ENCODE measurements around the gene SLC18A3. TPM values are rescaled to one million over a fixed set of nuclear protein-coding genes. Genes with fewer than 3 reads are reported as not detected.

The SLC18A3 gene
- total RNA-seq (2021), result not detected in 2 replicates
- long read RNA-seq, result 0 reads

DNA sequence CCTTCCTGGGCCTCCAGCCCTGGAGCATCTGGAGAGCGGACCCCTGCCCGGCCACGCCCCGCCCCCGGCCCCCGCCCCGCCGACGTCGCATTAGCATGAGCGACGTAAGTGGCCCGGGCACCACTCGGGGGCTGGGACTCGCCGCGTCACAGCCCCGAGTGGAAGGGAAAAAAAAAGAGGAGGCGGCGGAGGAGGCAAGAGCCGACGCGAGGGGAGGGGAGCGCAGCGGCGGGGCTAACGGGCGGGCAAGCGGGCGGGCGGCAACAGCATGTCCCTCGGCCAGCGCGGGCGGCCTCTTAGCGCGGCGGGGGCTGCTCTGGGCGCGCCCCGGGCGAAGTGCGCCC, at the start of gene SLC18A3:
SLC18A3 (plus strand) TSS at position 197 of the 344 bp plus-strand sequence. CDS start 431 bp downstream, outside the sequence.
- Histone ChIP-seq H4K91ac (ENCODE audit: insufficient read length, low read depth, low read length) (no peak within 1 kb of the TSS), H3K9ac (ENCODE audit: extremely low read depth, insufficient read length, low read length) (no peak within 1 kb of the TSS), H3K79me2 (ENCODE audit: insufficient read depth, low read length) (no peaks in the 10 kb centered on the region), H2BK12ac (ENCODE audit: insufficient read length, low read depth, low read length) (no peak within 1 kb of the TSS), H2BK5ac (ENCODE audit: insufficient read length, low read length) (no peak within 1 kb of the TSS), H4K8ac (replicated peaks; ENCODE audit: insufficient read length, low read depth, low read length) (no peak within 1 kb of the TSS), H3K4ac (ENCODE audit: low read depth, low read length) (no peak within 1 kb of the TSS), H2BK20ac (ENCODE audit: low read depth, low read length, poor library complexity, severe bottlenecking) (no peak within 1 kb of the TSS), H3K23me2 (ENCODE audit: insufficient read length, low read depth, low read length, poor library complexity, severe bottlenecking) (peaks cover 25% of the 10 kb centered on the region), H3K18ac (ENCODE audit: insufficient read length, low read depth, low read length) (no peak within 1 kb of the TSS), H4K20me1 (ENCODE audit: control insufficient read depth, insufficient read depth, insufficient read length) (peaks cover 2% of the 10 kb centered on the region), H2AK5ac (ENCODE audit: insufficient read length, low read length) (no peak within 1 kb of the TSS), H3K27me3 (ENCODE audit: insufficient read depth, low read length) (peaks cover 74% of the 10 kb centered on the region), H2BK15ac (ENCODE audit: low read depth, low read length) (no peak within 1 kb of the TSS), H4K5ac (ENCODE audit: insufficient read length, low read depth, low read length) (no peak within 1 kb of the TSS), H3K9me3 (ENCODE audit: control insufficient read depth, low read depth, low read length) (no peaks in the 10 kb centered on the region), H3K23ac (ENCODE audit: insufficient read length, low read depth, low read length) (no peak within 1 kb of the TSS), H2BK120ac (ENCODE audit: low read depth, low read length, poor library complexity, severe bottlenecking) (no peak within 1 kb of the TSS), H3K4me2 (ENCODE audit: insufficient read depth, insufficient read length, low read length) (peak within 1 kb of the TSS; percentile 36), H3K79me1 (ENCODE audit: insufficient read depth, low read depth, low read length, poor library complexity, severe bottlenecking) (no peaks in the 10 kb centered on the region), H3K14ac (ENCODE audit: insufficient read depth, low read length) (no peak within 1 kb of the TSS), H3K27ac (ENCODE audit: insufficient read length, low read depth, low read length) (no peak within 1 kb of the TSS), H2AFZ (ENCODE audit: low read length) (no peak within 1 kb of the TSS), H3T11ph (ENCODE audit: low read length) (no peak within 1 kb of the TSS), H3K56ac (ENCODE audit: insufficient read length, low read depth, low read length) (no peak within 1 kb of the TSS), H3K4me1 (ENCODE audit: insufficient read depth, low read length) (no peaks in the 10 kb centered on the region; the same call in 1 of the 2 replicates)
- H3K4me3 Mint-ChIP-seq, result peak within 1 kb of the TSS; percentile 58 to 81
- H3K27ac Mint-ChIP-seq, result no peak within 1 kb of the TSS
- DNase-seq, result peak; percentile 61
- WGBS (ENCODE audit: extremely low coverage, insufficient read length, low lambda C conversion rate), result no CpG with 5 or more reads among the region's 43 CpGs
- peaks cover 99% of the 10 kb centered on the region for H3K27me3 Mint-ChIP-seq (ENCODE audit: low read depth)
- peaks cover 32 to 49% of the 10 kb centered on the region in 2 experiments for H3K4me1 Mint-ChIP-seq
- peaks cover 2 to 12% of the 10 kb centered on the region in 2 experiments; a peak in 3 of 5 replicates for H3K9me3 Mint-ChIP-seq
- H3K36me3 Mint-ChIP-seq (ENCODE audit: insufficient read depth in 1 of 3, low read depth in 3 of 3), result no peaks in the 10 kb centered on the region; a peak in 1 of 7 replicates
- TF ChIP-seq, protein P1, sequence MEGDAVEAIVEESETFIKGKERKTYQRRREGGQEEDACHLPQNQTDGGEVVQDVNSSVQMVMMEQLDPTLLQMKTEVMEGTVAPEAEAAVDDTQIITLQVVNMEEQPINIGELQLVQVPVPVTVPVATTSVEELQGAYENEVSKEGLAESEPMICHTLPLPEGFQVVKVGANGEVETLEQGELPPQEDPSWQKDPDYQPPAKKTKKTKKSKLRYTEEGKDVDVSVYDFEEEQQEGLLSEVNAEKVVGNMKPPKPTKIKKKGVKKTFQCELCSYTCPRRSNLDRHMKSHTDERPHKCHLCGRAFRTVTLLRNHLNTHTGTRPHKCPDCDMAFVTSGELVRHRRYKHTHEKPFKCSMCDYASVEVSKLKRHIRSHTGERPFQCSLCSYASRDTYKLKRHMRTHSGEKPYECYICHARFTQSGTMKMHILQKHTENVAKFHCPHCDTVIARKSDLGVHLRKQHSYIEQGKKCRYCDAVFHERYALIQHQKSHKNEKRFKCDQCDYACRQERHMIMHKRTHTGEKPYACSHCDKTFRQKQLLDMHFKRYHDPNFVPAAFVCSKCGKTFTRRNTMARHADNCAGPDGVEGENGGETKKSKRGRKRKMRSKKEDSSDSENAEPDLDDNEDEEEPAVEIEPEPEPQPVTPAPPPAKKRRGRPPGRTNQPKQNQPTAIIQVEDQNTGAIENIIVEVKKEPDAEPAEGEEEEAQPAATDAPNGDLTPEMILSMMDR (conservative IDR thresholded peaks at IDR 0.05), result no peak

Measured in H9 (cell line).